Epidermal melanocyte (primary cell): Measurements from ENCODE around the gene EPPIN.

Experiments
- DNase-seq: peaks from one replicate; pipeline ENCODE4 v3.0.0; 2011; ENCODE audit warnings: low spot score; ENCODE audit not compliant: insufficient read length

Gene EPPIN

DNA sequence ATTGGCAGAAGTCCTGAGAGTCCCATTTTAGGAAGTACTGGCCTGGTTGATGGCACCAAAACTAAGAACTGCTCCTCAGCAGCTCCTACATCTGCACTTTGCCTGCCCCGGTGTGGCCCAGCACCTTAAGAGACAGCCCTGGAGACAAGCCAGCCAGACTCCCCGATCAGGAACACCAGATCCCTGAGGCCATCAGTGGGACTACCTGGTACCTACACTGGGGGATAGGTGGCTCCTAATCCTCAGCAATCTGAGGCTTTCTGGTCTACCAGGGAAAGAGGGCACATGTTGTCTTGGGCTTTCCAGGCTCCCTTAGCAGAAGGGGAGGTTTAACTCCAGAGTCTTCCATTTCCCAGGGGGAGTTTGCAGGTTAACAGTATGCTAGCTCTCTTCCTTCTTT, 7.8 kb downstream of the EPPIN start, which contains the start of gene WFDC6:
Gene WFDC6, minus strand, starts transcription at position 101 of the 400 bp plus-strand sequence. Its CDS starts 75 bp downstream, at position 26.
- DNase-seq, result no peak

DNA sequence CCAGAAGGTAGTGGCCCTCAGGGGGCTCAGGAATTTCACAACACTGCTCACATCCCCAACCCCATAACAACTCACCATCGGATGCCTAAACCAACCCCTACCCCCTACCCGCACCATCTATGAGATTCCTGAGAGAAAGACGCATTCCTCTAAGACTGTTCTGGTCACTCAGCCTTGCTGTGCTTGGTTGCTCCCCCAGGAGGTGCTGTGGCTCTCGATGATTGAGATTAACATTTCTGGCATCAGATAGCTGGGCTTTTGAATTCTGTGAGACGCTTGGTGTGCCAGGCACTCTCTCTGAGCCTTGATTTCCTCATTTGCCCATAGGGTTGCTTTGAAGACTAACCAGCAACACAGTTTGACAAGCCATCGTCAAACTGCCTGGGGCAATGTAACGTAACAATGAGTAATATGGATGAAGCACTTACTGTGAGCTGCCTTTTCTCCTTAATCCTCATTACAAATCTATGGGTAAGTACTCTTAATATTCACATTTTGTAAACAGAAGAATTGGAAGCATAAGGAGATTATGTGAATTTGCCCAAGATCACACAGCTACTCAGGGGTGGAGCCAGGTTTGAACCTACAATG, 8.9 kb downstream of the EPPIN start:
- no peak for DNase-seq

DNA sequence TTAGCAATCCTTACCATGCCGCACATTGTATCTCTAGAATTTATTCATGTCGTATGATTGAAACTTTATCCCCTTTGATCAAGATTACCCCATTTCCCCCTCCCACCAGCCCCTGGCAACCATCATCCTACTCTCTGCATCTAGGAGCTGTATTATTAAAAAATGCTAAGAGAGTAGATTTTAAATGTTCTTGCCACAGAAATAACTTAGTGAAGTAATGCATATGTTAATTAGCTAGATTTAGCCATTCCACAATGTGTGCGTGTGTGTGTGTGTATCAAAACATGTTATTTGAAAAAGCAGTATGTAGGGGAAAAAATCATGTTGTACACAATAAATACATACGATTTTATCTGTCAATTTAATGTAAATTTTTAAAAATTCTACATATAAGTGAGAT, 19.9 kb downstream of the EPPIN start:
- DNase-seq, result no peak

DNA sequence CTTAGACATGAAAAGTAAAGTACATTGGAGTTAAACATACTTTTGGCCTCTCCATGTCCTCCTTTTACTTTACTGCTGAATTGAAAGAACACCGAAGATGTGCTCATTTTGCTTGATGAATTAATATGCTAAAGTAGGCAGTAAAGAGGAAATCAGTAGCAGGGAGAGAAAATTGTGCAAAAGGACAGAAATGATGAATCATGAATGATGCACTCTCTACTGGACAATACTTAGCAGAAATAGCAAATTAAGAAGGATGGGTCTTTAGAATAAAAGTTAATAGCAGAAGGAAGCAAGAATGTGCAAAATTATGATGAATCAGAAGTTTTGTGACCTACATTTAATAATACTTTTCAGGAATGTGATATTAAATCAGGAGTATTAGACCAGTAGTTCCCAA, 23.4 kb downstream of the EPPIN start:
- DNase-seq, result no peak

DNA sequence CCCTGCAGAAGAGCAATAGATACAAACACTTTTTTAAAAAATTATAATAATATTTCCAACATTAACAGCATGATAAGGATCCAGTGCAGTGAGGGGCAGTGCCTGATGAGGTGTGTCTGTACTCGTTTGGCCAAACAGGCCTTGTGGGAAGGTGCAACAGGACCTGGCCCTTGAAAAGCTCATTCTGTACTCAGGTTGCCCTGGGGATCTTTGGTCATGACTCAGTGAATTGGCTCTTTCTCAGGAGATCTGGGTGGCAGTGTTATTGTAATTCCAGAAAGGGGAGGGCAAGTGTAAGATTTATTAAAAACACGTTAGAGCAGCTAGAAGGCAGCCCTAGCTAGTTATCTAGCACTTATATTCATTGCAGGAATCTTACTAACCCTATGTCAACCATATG, 28.9 kb downstream of the EPPIN start:
- no peak for DNase-seq

DNA sequence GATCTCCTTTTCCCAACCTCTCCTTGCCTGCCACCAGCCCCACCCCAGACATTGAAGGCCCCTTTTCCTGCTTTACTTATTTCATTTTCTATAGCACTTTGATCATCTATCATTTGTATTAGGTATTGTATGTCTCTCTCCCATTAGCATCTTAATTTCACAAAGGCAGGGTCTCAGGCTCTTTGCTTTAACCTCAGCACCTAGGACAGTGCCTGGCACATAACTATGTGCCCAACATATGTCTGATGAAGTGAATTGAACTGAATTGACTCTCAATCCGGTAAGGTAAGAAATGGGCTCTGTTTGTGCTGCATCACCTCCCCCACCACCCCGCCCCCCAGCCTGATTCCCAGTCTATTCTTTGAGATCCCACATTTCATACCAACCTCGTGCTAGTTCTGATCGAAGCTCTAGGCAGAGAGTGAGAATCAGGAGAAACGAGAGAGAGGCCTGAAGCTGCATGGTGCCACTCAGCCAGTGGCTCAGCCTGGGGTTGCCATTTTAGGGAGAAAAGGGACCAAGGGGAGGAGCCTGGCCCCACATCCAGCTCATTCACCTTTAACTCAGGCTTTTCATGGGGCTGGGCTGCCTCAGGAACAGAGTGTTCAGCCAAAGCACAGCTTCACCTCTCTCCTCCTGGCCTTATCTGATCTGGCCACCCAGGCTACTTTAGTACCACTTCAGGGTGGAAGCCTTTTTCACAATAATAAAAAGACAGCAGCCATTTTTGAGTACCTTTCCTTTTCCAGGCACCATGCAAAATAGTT, 31.9 kb downstream of the EPPIN start, which contains the start of gene SPINT3:
Gene SPINT3, minus strand, starts transcription at position 476 of the 767 bp plus-strand sequence. Its CDS starts 14 bp downstream, at position 462.
- no peak for DNase-seq

DNA sequence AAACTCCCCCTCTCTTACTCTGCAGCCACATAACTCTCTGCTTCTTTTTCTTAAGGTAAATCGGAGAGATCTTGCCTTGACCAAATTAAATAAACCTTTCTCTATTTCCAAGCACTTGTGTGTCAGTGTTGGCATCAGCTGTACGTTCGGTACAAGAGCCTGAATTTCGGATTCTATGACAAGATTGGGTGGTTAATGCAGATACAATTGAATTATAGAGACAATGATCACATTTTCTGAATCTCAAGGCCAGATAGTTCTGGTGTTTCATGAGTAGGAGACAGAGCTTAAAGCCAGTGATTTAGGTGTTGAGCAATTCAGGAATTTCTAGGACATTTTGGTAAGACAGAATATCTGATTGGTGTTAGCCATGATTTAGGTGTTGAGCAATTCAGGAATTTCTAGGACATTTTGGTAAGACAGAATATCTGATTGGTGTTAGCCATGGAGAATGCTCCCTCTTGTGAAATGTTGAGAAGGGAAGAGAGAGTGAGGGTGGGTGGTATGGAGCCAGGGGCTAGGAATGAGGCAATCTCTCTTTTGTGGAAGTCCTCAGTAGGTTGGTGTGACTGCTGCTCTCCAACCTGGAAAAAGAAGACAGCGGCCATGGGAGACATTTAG, 36.8 kb downstream of the EPPIN start:
- no peak for DNase-seq

DNA sequence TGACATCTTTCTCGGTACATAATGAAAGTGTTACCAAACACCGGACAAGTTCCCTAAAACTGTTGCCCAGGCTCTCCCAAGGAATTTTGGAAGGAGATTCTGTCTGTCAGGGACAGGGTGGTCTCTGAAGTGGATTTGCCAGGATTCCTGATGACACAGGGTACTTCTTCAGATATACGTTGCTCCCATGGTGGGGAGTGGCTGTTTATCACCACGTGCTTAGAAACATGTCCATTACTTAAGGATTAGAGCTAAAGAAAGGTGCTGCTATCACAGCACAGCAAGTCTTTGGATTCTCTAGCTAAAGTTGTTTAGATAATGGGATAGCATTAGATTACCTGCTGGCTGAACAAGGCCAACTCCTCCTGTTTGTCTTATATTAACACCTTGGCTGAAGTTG, 38.1 kb downstream of the EPPIN start:
- no peak for DNase-seq

DNA sequence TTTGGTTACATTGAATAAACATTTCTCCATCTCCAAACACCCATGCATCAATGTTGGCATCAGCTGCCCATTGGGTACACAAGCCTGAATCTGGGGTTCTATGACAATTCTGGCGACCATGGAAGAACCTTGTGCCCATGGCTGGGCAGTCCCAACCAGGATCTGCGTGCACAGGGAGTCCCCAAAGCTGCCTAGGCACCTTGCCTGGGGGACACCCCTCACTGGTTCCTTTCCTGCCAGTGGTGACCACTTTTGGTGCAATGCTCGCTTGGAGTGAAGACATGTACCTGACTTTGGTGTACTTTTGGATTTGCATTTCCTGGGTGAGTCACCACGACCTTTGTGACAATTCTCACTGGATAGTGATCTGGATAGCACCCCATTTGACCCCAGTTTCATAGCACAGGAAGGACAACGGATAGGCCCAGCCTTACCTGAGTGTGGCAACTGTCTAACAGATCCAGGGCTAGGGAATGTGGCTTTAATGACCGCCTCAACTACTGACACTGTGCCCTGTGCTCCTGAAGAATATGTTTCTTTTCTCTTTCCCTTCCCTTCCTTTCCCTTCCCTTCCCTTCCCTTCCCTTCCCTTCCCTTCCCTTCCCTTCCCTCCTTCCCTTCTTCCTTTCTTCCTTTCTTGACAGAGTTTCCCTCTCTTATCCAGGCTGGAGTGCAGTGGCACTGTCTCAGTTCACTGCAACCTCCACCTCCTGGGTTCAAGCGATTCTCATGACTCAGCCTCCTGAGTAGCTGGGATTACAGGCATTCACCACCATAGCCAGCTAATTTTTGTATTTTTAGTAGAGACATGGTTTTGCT, 38.9 kb downstream of the EPPIN start:
- no peak for DNase-seq

DNA sequence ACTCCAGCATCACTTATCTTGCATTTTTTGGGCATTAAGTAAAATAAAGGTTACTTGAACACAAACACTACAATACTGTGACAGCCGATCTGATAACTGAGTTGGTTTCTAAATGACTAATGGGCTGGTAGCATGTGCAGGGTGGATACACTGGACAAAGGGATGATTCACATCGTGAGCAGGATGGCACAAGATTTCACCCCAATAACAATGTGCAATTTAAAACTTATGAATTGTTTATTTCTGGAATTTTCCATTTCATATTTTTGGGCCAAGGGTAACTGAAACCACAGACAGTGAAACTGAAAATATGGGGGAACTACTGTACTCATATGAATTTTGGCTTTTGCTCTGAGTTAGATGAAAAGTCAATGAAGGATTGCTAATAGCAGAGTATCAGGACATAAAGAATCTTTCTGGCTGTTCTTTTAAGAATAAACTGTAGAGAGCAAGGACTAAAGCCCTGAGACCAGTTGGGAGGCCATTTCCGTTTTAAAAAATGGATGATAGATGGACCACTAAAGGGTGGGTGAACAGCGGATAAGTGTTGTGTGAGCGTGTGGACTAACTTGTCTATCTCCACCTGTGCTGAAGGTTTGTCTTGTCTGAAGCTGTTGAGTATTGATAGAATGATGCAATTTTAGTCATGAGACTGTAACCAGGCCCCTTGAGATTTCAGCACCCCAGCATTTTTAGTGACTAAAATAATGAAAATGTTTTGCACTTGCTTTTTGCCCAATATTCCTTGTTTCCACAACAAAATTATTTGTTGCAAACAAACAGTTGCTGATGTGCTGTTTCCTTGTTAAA, 40.0 kb downstream of the EPPIN start:
- no peak for DNase-seq

DNA sequence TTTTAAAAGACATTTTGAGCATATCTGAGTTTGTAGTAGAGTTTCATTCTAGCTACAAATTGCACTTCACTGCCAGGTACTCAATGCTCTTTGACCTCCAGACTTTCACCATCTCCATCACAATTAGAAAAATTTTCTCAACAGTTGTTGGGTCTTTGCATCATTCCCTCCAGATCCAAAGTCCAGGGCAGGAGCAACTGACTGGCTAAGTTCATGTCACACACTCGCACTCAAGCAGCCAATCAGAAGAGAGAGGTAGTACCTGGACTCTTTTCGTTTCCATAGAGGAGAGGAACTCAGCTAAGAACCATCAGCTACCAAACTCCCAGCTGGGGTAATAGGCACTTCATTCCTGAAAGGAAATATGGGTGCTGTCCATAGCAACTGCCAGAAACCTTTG, 40.8 kb downstream of the EPPIN start:
- no peak for DNase-seq

DNA sequence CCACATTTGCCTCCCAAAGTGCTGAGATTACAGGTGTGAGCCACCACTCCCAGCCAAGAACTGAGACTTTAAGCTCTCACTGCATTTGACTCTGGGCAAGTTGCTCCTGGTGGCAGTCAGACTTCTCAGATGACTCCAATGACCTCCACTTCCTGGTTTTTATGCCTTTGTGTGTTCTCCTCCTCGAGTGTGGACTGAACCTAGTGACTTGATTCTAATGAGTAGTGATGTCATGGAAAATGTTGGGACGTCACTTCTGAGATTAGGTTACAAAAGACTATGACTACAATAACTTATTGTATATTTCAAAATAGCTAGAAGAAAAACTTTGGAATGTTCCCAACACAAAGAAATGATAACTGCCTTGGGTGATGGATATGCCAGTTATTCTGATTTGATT, 43.8 kb downstream of the EPPIN start:
- no peak for DNase-seq

DNA sequence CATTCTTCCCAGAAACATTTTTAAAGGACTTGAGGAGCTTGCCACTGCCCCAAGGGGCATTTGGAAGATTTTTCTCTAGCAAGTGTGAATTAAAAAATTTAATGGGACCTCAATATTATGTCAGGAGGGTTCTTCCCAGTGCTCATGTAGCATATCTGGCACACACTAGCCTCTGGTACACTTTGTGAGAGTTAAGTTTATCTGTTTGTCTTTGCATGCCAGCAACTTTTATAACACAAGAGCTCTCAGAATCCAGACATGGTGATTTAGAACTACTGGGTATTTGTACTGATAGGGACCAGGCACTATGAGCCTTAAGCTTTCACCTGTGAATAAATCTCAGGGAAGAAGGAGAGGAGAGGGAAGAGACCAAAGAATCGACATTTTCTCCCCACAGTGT, 44.6 kb downstream of the EPPIN start:
- DNase-seq, result no peak

DNA sequence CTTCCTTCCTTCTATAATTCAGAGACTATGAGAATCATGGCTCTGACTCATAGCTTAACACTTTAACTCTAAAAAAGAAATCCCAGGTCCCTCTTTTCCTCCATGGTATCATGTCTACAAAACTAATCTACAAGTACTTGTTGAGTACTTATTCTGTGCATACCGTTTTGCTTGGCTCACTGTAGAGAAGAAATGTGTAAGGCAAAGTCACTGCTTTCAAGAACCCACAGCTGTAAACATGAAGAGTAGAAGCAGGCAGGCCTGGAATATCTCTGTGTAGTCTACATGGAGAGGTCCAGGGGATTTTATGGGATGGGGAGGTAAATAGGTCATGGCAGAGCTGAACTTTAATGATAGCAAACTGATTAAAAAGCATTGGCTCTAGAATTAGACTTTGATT, 45.6 kb downstream of the EPPIN start:
- no peak for DNase-seq

DNA sequence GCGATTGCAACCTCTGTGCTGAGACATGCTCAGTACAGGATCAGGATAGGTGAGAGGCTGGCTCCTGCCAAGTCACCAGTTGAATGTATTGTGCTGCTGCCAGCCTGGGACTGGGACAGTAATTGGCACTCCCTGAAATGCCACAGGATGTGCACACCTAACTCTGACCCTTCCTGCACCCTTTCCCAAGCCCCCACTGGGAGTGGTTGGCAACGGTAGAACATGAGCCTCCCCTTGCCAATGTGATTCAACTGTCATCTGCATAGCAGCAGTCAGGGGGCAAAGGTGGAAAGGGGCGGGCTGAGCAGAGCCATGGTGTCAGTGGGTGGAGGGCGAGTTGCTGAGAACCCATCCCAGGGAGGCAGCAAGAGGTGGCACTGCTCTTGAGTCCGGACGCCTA, 47.2 kb downstream of the EPPIN start:
- DNase-seq, result no peak

DNA sequence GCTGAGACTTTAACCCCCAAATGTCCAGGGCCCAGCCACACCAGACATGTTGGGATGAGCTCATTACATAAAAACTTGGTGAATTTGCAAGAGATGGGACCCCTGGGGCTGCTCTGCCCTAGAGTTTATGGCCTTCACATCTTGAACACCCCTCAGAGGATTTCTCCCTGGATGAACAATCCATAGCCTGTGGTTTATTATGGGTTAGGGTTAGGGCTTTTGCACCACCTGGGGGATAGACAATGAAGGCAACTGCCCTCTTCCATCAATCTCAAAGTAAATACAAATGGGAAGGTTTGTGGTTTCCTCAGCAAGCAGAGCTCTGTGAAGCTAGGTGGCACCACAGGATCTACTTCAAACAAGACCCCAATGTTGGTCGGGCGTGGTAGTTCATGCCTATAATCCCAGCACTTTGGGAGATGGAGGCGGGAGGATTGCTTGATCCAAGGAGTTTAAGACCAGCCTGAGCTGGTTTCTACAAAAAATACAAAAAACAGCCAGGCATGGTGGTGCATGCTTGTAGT, 49.2 kb downstream of the EPPIN start:
- DNase-seq, result no peak

DNA sequence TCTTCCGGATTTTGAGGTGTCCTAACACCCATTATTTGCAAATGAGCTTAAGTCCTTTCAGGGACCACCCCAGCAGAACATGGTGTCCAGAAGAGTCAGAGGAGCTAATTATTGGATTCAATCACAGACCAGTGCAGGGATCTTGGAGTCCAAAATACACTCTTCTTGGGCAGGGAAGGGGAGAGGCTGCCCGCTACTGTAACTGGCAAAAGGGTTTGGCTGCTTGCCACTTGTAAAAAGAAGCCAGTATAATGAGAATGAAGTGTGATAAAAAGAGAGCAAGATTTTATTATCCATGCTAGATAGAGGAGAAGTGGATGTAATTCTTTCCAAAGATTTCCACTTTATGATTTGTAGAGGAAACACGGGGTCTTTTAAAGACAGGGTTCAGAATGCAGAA, 51.0 kb downstream of the EPPIN start:
- DNase-seq, result no peak

DNA sequence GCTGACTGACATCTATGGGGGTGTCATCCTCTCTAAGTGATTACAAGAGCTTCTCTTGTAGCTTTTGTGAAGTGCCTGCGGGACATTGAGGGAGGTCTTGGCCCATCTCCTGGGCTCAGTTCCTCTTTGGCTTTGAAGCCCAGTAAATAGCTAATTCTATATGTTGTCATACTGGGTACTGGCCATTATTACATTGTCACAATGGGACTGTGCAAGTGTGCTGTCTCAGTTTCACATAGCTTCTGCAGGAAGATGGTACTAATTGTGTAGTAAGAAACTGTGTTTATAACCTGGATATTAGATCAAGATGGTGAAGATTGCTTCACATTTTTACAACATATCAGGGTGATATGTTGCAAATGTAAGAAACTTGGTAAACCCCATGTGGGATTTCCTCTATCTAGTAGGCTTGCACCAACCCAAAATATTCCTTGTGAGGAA, 51.7 kb downstream of the EPPIN start:
- DNase-seq, result no peak
